GM15510 (cell line): ENCODE data around the gene GJD3.

ENCODE experiments used
- POLR2A ChIP-seq: IDR thresholded peaks from 3 replicates; pipeline ENCODE4 v1.6.1; 2011; ENCODE audit warnings: borderline replicate concordance; ENCODE audit not compliant: insufficient read length; ENCODE audit errors: extremely low read depth

GJD3 gene

GRCh38 chr17:40315678-40316570 is 48.6 kb downstream of the GJD3 start:
- no peak for TF ChIP-seq POLR2A

- no peak for TF ChIP-seq POLR2A
Observed at GRCh38 chr17:40315206-40315605, 49.3 kb downstream of the GJD3 start.

- no peak for TF ChIP-seq POLR2A
Observed at GRCh38 chr17:40314584-40314956, 50.0 kb downstream of the GJD3 start.

GRCh38 chr17:40313668-40314583 is 50.6 kb downstream of the GJD3 start:
- no peak for TF ChIP-seq POLR2A
